Dermis microvascular lymphatic vessel endothelial cell (primary cell): ENCODE data around the gene TRABD2A. TPM values are rescaled to one million over a fixed set of nuclear protein-coding genes. Genes with fewer than 3 reads are reported as not detected.
"Not testable (repeated sequence)": the region's sequence is repeated elsewhere in the genome, so short reads cannot be mapped to it uniquely, and the experiment has no call there.

Experiments
- DNase-seq, 2 donors: peaks; one replicate each; pipeline versions ENCODE4 v3.0.0 to v3.0.0-alpha.2; 2010; ENCODE audit warnings: low read depth in 2 of 2
- total RNA-seq: library from RNA; depleted of rRNA; stranded (reverse); fragments of >200 nt; gene quantifications from 2 replicates; pipeline ENCODE4 v1.2.1, GENCODE V29; 2014

TRABD2A gene
- total RNA-seq, 1 donor from 2014 or later = 0.51 TPM

GRCh38 chr2:84881581-84882413 is 913 bp upstream of the TRABD2A start:
- peak; percentile 59 to 78 for DNase-seq

GRCh38 chr2:84880395-84880644 is 564 bp downstream of the TRABD2A start:
- no peak for DNase-seq

- DNase-seq = no peak
Measured at GRCh38 chr2:84879584-84880394, 1.1 kb downstream of the TRABD2A start.

GRCh38 chr2:84878896-84879583 is 1.8 kb downstream of the TRABD2A start:
- no peak for DNase-seq

GRCh38 chr2:84878459-84878858 is 2.4 kb downstream of the TRABD2A start:
- no peak for DNase-seq

GRCh38 chr2:84876369-84876768 is 4.5 kb downstream of the TRABD2A start:
- DNase-seq = no peak

GRCh38 chr2:84875619-84876018 is 5.3 kb downstream of the TRABD2A start:
- DNase-seq = not testable (repeated sequence)

- DNase-seq = no peak
Measured at GRCh38 chr2:84875213-84875560, 5.7 kb downstream of the TRABD2A start.

- no peak for DNase-seq
Measured at GRCh38 chr2:84874381-84875212, 6.3 kb downstream of the TRABD2A start.

- DNase-seq = no peak
Measured at GRCh38 chr2:84873350-84873749, 7.5 kb downstream of the TRABD2A start.

- DNase-seq = not testable (repeated sequence)
Measured at GRCh38 chr2:84872691-84873090, 8.2 kb downstream of the TRABD2A start.

- no peak for DNase-seq
Measured at GRCh38 chr2:84870306-84870705, 10.6 kb downstream of the TRABD2A start.

GRCh38 chr2:84868327-84868726 is 12.6 kb downstream of the TRABD2A start:
- DNase-seq = not testable (repeated sequence)

- DNase-seq = no peak
Measured at GRCh38 chr2:84866122-84866521, 14.8 kb downstream of the TRABD2A start.

- DNase-seq = peak in 1 of 2 donors; percentile 8
Measured at GRCh38 chr2:84865181-84865783, 15.6 kb downstream of the TRABD2A start.

GRCh38 chr2:84862006-84862405 is 18.9 kb downstream of the TRABD2A start:
- no peak for DNase-seq

- DNase-seq = no peak
Measured at GRCh38 chr2:84861539-84861938, 19.3 kb downstream of the TRABD2A start.

GRCh38 chr2:84858937-84859336 is 21.9 kb downstream of the TRABD2A start:
- DNase-seq = no peak

- no peak for DNase-seq
Measured at GRCh38 chr2:84858123-84858522, 22.8 kb downstream of the TRABD2A start.

GRCh38 chr2:84857566-84857965 is 23.3 kb downstream of the TRABD2A start:
- DNase-seq = no peak

GRCh38 chr2:84856787-84857186 is 24.1 kb downstream of the TRABD2A start:
- DNase-seq = no peak
